Right cardiac atrium (tissue), 5 donors: ENCODE results near the gene PET100. TPM values are rescaled to one million over a fixed set of nuclear protein-coding genes. Genes with fewer than 3 reads are reported as not detected.
A peak's percentile ranks its signal among the peaks of the same experiment; 100 is the strongest.

ENCODE experiments used
- ATAC-seq, 2 donors: fragments of 200-7000 bp; cut with Tn5 transposase; one replicate each; pipeline versions ENCODE4 v1.8.0 to v1.9.1; 2020; ENCODE audit warnings: moderate library complexity in 2 of 2, mild to moderate bottlenecking in 1 of 2
- DNase-seq, 3 donors: peaks; one replicate each; pipeline ENCODE4 v3.0.0-alpha.2; 2020
- H3K27ac ChIP-seq: one replicate; pipeline ENCODE4 v1.5.1; 2013; ENCODE audit warnings: mild to moderate bottlenecking, low read length, control low read depth, moderate library complexity
- H3K27me3 ChIP-seq: one replicate; pipeline ENCODE4 v1.6.1; 2013; ENCODE audit not compliant: control insufficient read depth, insufficient read depth
- H3K4me1 ChIP-seq: one replicate; pipeline ENCODE4 v1.6.1; 2013; ENCODE audit warnings: low read length; ENCODE audit not compliant: control insufficient read depth, insufficient read depth
- H3K4me3 ChIP-seq: one replicate; pipeline ENCODE4 v1.5.1; 2013; ENCODE audit warnings: low read length, control low read depth
- H3K9me3 ChIP-seq: one replicate; pipeline ENCODE4 v1.6.1; 2013; ENCODE audit warnings: low read length; ENCODE audit not compliant: control insufficient read depth
- WGBS: extraction: QIAGEN DNeasy Blood & Tissue Kit; methylation state at CpG from one replicate; pipeline ENCODE4 v1.1.7; 2013; 5-methylcytosine and 5-hydroxymethylcytosine counted together
- intact Hi-C, 4 donors: fragments of 100-400 bp; cut with DNase I; formaldehyde crosslinking; loops; one replicate each; pipeline versions ENCODE4 v1.11.0 to v1.14.0; 2022 to 2023
- polyA plus RNA-seq: library from polyadenylated mRNA; stranded (reverse); fragments of 200-250 nt; gene quantifications from one replicate; pipeline ENCODE4 v1.2.3, GENCODE V29; 2013
- total RNA-seq, 4 donors: library from RNA; stranded (reverse); fragmentation: NEBNext Ultra II Directional; extraction: Animal tissue kit (Norgen Biotek cat#: 25700); gene quantifications; one replicate each; pipeline ENCODE4 v1.2.1, GENCODE V29; 2021
- donor health status: healthy with polysubstance abuse.
- donor health status: DM: no; HTN: yes; CAD: no.
- donor health status: DM: no; HTN: no; CAD: no.
- donor health status: DM: no; HTN: yes; CAD: no; lungs with severe emphysema.
- donor health status: DM: yes; HTN: yes; CAD: no.

The PET100 gene
- total and polyA plus RNA-seq, 5 donors, result 136 to 194 (median 175) TPM

GRCh38 chr19:7658219-7658686 lies 28.7 kb downstream of the PET100 start:
- no peaks in the 10 kb centered on the region for H3K9me3 ChIP-seq
- H3K4me3 ChIP-seq, result no peak overlapping the region
- DNase-seq (peak in 1 of 3 donors; percentile 10), ATAC-seq (no peak)
- WGBS, result 35% methylated on average over 9 of the region's 9 CpGs
- intact Hi-C loops, result loop anchor here in 1 of 4 donors (10.0 kb wide), 1 partner anchor 147 kb away; no protein-coding TSS in a partner anchor
- no peaks in the 10 kb centered on the region for H3K4me1 ChIP-seq
- no peak overlapping the region for H3K27ac ChIP-seq
- no peaks in the 10 kb centered on the region for H3K27me3 ChIP-seq

GRCh38 chr19:7661744-7662538 lies 32.3 kb downstream of the PET100 start:
- H3K4me3 ChIP-seq, result no peak overlapping the region
- no peak for ATAC-seq
- H3K4me1 ChIP-seq, result no peaks in the 10 kb centered on the region
- 81% methylated on average over 8 of the region's 8 CpGs for WGBS
- no peak overlapping the region for H3K27ac ChIP-seq
- H3K9me3 ChIP-seq, result no peaks in the 10 kb centered on the region
- no peaks in the 10 kb centered on the region for H3K27me3 ChIP-seq
- no peak for DNase-seq
- intact Hi-C loops, result no loop called here

GRCh38 chr19:7662657-7663056 lies 33.1 kb downstream of the PET100 start:
- intact Hi-C loops, result no loop called here
- Histone ChIP-seq H3K9me3 (no peaks in the 10 kb centered on the region), H3K27ac (no peak overlapping the region), H3K27me3 (no peaks in the 10 kb centered on the region), H3K4me3 (no peak overlapping the region), H3K4me1 (no peaks in the 10 kb centered on the region)
- ATAC-seq (no peak), DNase-seq (peak in 1 of 3 donors; percentile 8)
- 88% methylated on average over 14 of the region's 14 CpGs for WGBS

- no peaks in the 10 kb centered on the region for H3K9me3 ChIP-seq
- H3K4me1 ChIP-seq, result no peaks in the 10 kb centered on the region
- no peaks in the 10 kb centered on the region for H3K27me3 ChIP-seq
- H3K27ac ChIP-seq, result no peak overlapping the region
- no peak for DNase-seq
- no peak overlapping the region for H3K4me3 ChIP-seq
- ATAC-seq, result no peak
- intact Hi-C loops, result no loop called here
- 61% methylated on average over 7 of the region's 7 CpGs for WGBS
These were observed 34.1 kb downstream of the PET100 start for GRCh38 chr19:7663706-7664105.

- no peaks in the 10 kb centered on the region for H3K9me3 ChIP-seq
- 23% methylated on average over 4 of the region's 4 CpGs for WGBS
- H3K4me3 ChIP-seq, result no peak overlapping the region
- no peak overlapping the region for H3K27ac ChIP-seq
- intact Hi-C loops, result no loop called here
- no peaks in the 10 kb centered on the region for H3K4me1 ChIP-seq
- no peaks in the 10 kb centered on the region for H3K27me3 ChIP-seq
- ATAC-seq (no peak), DNase-seq (no peak)
These were observed 35.5 kb downstream of the PET100 start for GRCh38 chr19:7665076-7665475.

GRCh38 chr19:7668842-7669241 lies 39.2 kb downstream of the PET100 start, which contains the start of gene RETN:
TSS of gene RETN (plus strand) at chr19:7669049. CDS start at chr19:7669327, 278 bp downstream.
- H3K4me3 ChIP-seq, result no peak within 1 kb of the TSS
- 63% methylated on average over 9 of the region's 9 CpGs for WGBS
- no peak within 1 kb of the TSS for H3K27ac ChIP-seq
- DNase-seq, result peak in 1 of 3 donors; percentile 26
- no peaks in the 10 kb centered on the region for H3K27me3 ChIP-seq
- H3K4me1 ChIP-seq, result no peaks in the 10 kb centered on the region
- no peaks in the 10 kb centered on the region for H3K9me3 ChIP-seq
- intact Hi-C loops, result no loop called here
- peak in 1 of 2 donors; percentile 11 for ATAC-seq

GRCh38 chr19:7669641-7670040 lies 40.0 kb downstream of the PET100 start:
- ATAC-seq (no peak), DNase-seq (peak in 1 of 3 donors; percentile 17)
- Histone ChIP-seq H3K4me3 (no peak overlapping the region), H3K27me3 (no peaks in the 10 kb centered on the region), H3K27ac (no peak overlapping the region), H3K4me1 (no peaks in the 10 kb centered on the region), H3K9me3 (no peaks in the 10 kb centered on the region)
- 30% methylated on average over 9 of the region's 9 CpGs for WGBS
- intact Hi-C loops, result loop anchor here in 1 of 4 donors (10.0 kb wide), 1 partner anchor 135 kb away; no protein-coding TSS in a partner anchor

GRCh38 chr19:7670150-7670783 lies 40.7 kb downstream of the PET100 start:
- 3% methylated on average over 43 of the region's 43 CpGs for WGBS
- no peaks in the 10 kb centered on the region for H3K27me3 ChIP-seq
- H3K4me3 ChIP-seq, result no peak overlapping the region
- no peaks in the 10 kb centered on the region for H3K9me3 ChIP-seq
- H3K27ac ChIP-seq, result no peak overlapping the region
- no peaks in the 10 kb centered on the region for H3K4me1 ChIP-seq
- intact Hi-C loops, result loop anchor here in 1 of 4 donors (10.0 kb wide), 1 partner anchor 135 kb away; no protein-coding TSS in a partner anchor
- ATAC-seq (no peak), DNase-seq (peak in 1 of 3 donors; percentile 44)

GRCh38 chr19:7670790-7671189 lies 41.2 kb downstream of the PET100 start:
- H3K27me3 ChIP-seq, result no peaks in the 10 kb centered on the region
- intact Hi-C loops, result loop anchor here in 1 of 4 donors (10.0 kb wide), 1 partner anchor 134 kb away; no protein-coding TSS in a partner anchor
- H3K4me1 ChIP-seq, result no peaks in the 10 kb centered on the region
- no peak overlapping the region for H3K27ac ChIP-seq
- ATAC-seq (no peak), DNase-seq (no peak)
- no peak overlapping the region for H3K4me3 ChIP-seq
- H3K9me3 ChIP-seq, result no peaks in the 10 kb centered on the region
- WGBS, result 37% methylated on average over 9 of the region's 9 CpGs

- no peaks in the 10 kb centered on the region for H3K4me1 ChIP-seq
- whole genome bisulfite sequencing, result 48% methylated on average over 9 of the region's 9 CpGs
- no peaks in the 10 kb centered on the region for H3K27me3 ChIP-seq
- H3K27ac ChIP-seq, result no peak overlapping the region
- H3K9me3 ChIP-seq, result no peaks in the 10 kb centered on the region
- no peak for ATAC-seq
- intact Hi-C loops, result loop anchor here in 1 of 4 donors (10.0 kb wide), 1 partner anchor 132 kb away; no protein-coding TSS in a partner anchor
- DNase-seq, result no peak
- H3K4me3 ChIP-seq, result no peak overlapping the region
These were observed 42.9 kb downstream of the PET100 start for GRCh38 chr19:7672522-7672921.
